K562 (cell line): Measurements from ENCODE around the gene ANKRD10. TPM values are rescaled to one million over a fixed set of nuclear protein-coding genes. Genes with fewer than 3 reads are reported as not detected.

Experiments
- ATAC-seq: fragments of 200-7000 bp; cut with Tn5 transposase; 3 replicates; pipeline ENCODE4 v1.9.1; 2020; ENCODE audit warnings: moderate library complexity
- BruUV-seq: library from RNA; stranded (reverse); fragments of 400-500 nt; replicated peaks from 2 replicates; lab custom pipeline; 2021; lab: Mats Ljungman, UMichigan
- CTCF ChIA-PET: fragments of 300-600 bp; formaldehyde crosslinking; extraction: SDS; loops from one replicate; lab custom pipeline; 2021; ENCODE audit warnings: low intra/inter-chr PET ratio; lab: Yijun Ruan, JAX
- POLR2A ChIA-PET: fragments of 300-600, 350-650 bp; sonication (Branson Sonifier 250); formaldehyde crosslinking; extraction: SDS; loops from one replicate; lab custom pipeline; 2021; ENCODE audit warnings: antibody characterized with exemption, inconsistent platforms; lab: Yijun Ruan, JAX
- DNase-seq, 4 experiments: peaks; one replicate each; pipeline versions ENCODE4 v3.0.0 to v3.0.0-alpha.2; 2011 to 2018; ENCODE audit warnings: low spot score in 3 of 4, mixed read lengths in 3 of 4; ENCODE audit errors: extremely low read depth in 1 of 4
- FAIRE-seq: peaks from 2 replicates; lab custom pipeline; 2011; peaks lifted over from hg19 to GRCh38; lab: Jason Lieb, UNC
- H2AFZ ChIP-seq: 2 replicates; pipeline ENCODE4 v1.6.0; 2011; ENCODE audit warnings: low read depth, low read length, control low read depth, inconsistent platforms
- H3K27ac ChIP-seq: fragments of 200-600 bp; 3 replicates; pipeline ENCODE4 v1.8.0; 2011; ENCODE audit warnings: low read depth, mild to moderate bottlenecking, control low read depth, inconsistent platforms, low read length, moderate library complexity, mixed read lengths; ENCODE audit errors: extremely low read depth
- H3K27me3 ChIP-seq, 2 experiments: fragments of 300-600 bp in 1 of 2; 2 replicates in 1 of 2; 3 replicates in 1 of 2; pipeline versions ENCODE4 v1.6.0 to v1.8.0; 2011; ENCODE audit warnings: inconsistent platforms in 2 of 2, low read length in 2 of 2, mild to moderate bottlenecking in 1 of 2, mixed read lengths in 1 of 2, moderate library complexity in 1 of 2; ENCODE audit not compliant: control insufficient read depth in 2 of 2, insufficient read depth in 2 of 2
- H3K36me3 ChIP-seq: fragments of 300-600 bp; 3 replicates; pipeline ENCODE4 v1.8.0; 2011; ENCODE audit warnings: mild to moderate bottlenecking, low read length, inconsistent platforms; ENCODE audit not compliant: control insufficient read depth, insufficient read depth
- H3K4me1 ChIP-seq, 2 experiments: fragments of 200-600 bp in 1 of 2; replicated peaks in 1 of 2; 2 replicates in 1 of 2; 3 replicates in 1 of 2; pipeline versions ENCODE4 v1.5.1 to v1.8.0; 2011; ENCODE audit warnings: inconsistent platforms in 2 of 2, low read length in 2 of 2, mild to moderate bottlenecking in 1 of 2, mixed read lengths in 1 of 2, moderate library complexity in 1 of 2; ENCODE audit not compliant: control insufficient read depth in 2 of 2, insufficient read depth in 2 of 2
- H3K4me2 ChIP-seq: 2 replicates; pipeline ENCODE4 v1.6.1; 2011; ENCODE audit warnings: low read length, control low read depth, inconsistent platforms, mixed read lengths; ENCODE audit not compliant: insufficient read depth
- H3K4me3 ChIP-seq: fragments of 200-600 bp; sonication (generic), shearing (Covaris generic); 2 replicates; pipeline ENCODE4 v1.5.1; 2016; ENCODE audit warnings: control low read depth, inconsistent platforms
- H3K79me2 ChIP-seq: fragments of 200-600 bp; 3 replicates; pipeline ENCODE4 v1.8.0; 2011; ENCODE audit warnings: low read length, inconsistent platforms; ENCODE audit not compliant: control insufficient read depth, insufficient read depth
- H3K9ac ChIP-seq, 2 experiments: 2 replicates each; pipeline versions ENCODE4 v1.6.0 to v1.6.1; 2011; ENCODE audit warnings: low read depth in 2 of 2, low read length in 2 of 2, control low read depth in 1 of 2, inconsistent platforms in 1 of 2, mild to moderate bottlenecking in 1 of 2, mixed read lengths in 1 of 2; ENCODE audit not compliant: insufficient read depth in 1 of 2
- H3K9me1 ChIP-seq: one replicate; pipeline ENCODE4 v1.6.0; 2011; ENCODE audit warnings: inconsistent platforms, mild to moderate bottlenecking, low read length, moderate library complexity; ENCODE audit not compliant: control insufficient read depth, insufficient read depth
- H3K9me3 ChIP-seq: replicated peaks from 2 replicates; pipeline ENCODE4 v1.5.1; 2011; ENCODE audit warnings: low read depth, low read length, inconsistent platforms; ENCODE audit not compliant: control insufficient read depth, insufficient read depth
- H4K20me1 ChIP-seq: replicated peaks from 2 replicates; pipeline ENCODE4 v1.6.1; 2011; ENCODE audit warnings: low read length, inconsistent platforms, mixed read lengths; ENCODE audit not compliant: control insufficient read depth, insufficient read depth
- CEBPB ChIP-seq: fragments of 450-650 bp; IDR thresholded peaks from 2 replicates; pipeline ENCODE4 v1.6.1; 2016; ENCODE audit warnings: missing genetic modification characterization, missing compliant biosample characterization
- CEBPG ChIP-seq, 3 experiments: fragments of 200-800 bp in 1 of 3; sonication (Bioruptor generic) in 1 of 3; sonication (generic) in 1 of 3; formaldehyde crosslinking in 1 of 3; IDR thresholded peaks in 2 of 3; conservative IDR thresholded peaks in 1 of 3; 2 replicates each; pipeline versions ENCODE4 v1.6.1 to v1.8.0; 2016 to 2022; ENCODE audit warnings: missing compliant biosample characterization in 2 of 3, missing genetic modification characterization in 2 of 3, mild to moderate bottlenecking in 1 of 3, missing genetic modification reagents in 1 of 3
- GABPB2 ChIP-seq: fragments of 250-450 bp; sonication (Bioruptor Pico); conservative IDR thresholded peaks from 2 replicates; pipeline ENCODE4 v1.5.1; 2021; ENCODE audit warnings: mild to moderate bottlenecking
- MLLT1 ChIP-seq, 2 experiments: fragments of 450-650 bp; IDR thresholded peaks; 2 replicates each; pipeline ENCODE4 v1.6.1; 2016
- SIN3A ChIP-seq, 2 experiments: fragments of 150-350 bp in 1 of 2; IDR thresholded peaks; 2 replicates each; pipeline ENCODE4 v1.6.1; 2011 to 2016; ENCODE audit warnings: borderline replicate concordance in 2 of 2, low read depth in 2 of 2, low read length in 2 of 2, mild to moderate bottlenecking in 2 of 2, moderate library complexity in 2 of 2; ENCODE audit not compliant: control insufficient read depth in 1 of 2
- SIN3B ChIP-seq: fragments of 450-650 bp; IDR thresholded peaks from 2 replicates; pipeline ENCODE4 v1.6.1; 2017; ENCODE audit warnings: low read depth, mild to moderate bottlenecking, moderate library complexity
- ZNF507 ChIP-seq: conservative IDR thresholded peaks from 2 replicates; pipeline ENCODE4 v1.6.1; 2017; ENCODE audit warnings: missing genetic modification characterization, missing compliant biosample characterization
- WGBS: fragments of 100-300 bp; shearing (Covaris generic); methylation state at CpG from one replicate; pipeline ENCODE4 v1.1.6; 2016; ENCODE audit warnings: low coverage, mixed read lengths; ENCODE audit not compliant: insufficient coverage; ENCODE audit errors: missing lambda C conversion rate; 5-methylcytosine and 5-hydroxymethylcytosine counted together
- in situ Hi-C: fragments of 300-500 bp; cut with MboI; formaldehyde crosslinking; loops from 4 replicates; pipeline ENCODE4 v1.15.0; 2018; ENCODE audit warnings: inconsistent platforms, mixed read lengths
- intact Hi-C: fragments of 100-400 bp; cut with micrococcal nuclease; formaldehyde crosslinking; loops from 2 replicates; pipeline ENCODE4 v1.14.2; 2022
- polyA plus RNA-seq, 8 experiments: library from polyadenylated mRNA; depleted of rRNA in 4 of 8; stranded (reverse) in 5 of 8; unstranded in 3 of 8; fragments of >200 nt; fragmentation: Nextera tagmentation in 2 of 8; fragmentation: Illumina TruSeq in 1 of 8; extraction: Ambion mirVana in 2 of 8; extraction: Trizol in 1 of 8; gene quantifications; 2 replicates each; pipeline versions ENCODE4 v1.2.1 to v1.2.3, GENCODE V29; 2011 to 2014; ENCODE audit warnings: inconsistent platforms in 1 of 8, missing spikeins in 1 of 8
- total RNA-seq, 7 experiments: library from RNA; depleted of rRNA in 6 of 7; stranded (reverse); fragments of >200 nt in 6 of 7; fragmentation: Illumina TruSeq in 2 of 7; extraction: Trizol in 2 of 7; gene quantifications; 2 replicates each; pipeline versions ENCODE4 v1.2.1 to v1.2.3, GENCODE V29; 2011 to 2021; ENCODE audit warnings: low replicate concordance in 1 of 7

ANKRD10 gene
- total and polyA plus RNA-seq, 9 of the 15 experiments (the other 6 are each of a cell fraction or from before 2014, with no cell fraction given), result 21.7 to 183 (median 45.0) TPM

- in situ Hi-C loops, result no loop called here
Measured at GRCh38 chr13:110913322-110914080, 1.4 kb downstream of the ANKRD10 start.

More at GRCh38 chr13:110913322-110914080, 1.4 kb downstream of the ANKRD10 start:
- Histone ChIP-seq H3K79me2 (peaks cover 71% of the 10 kb centered on the region), H2AFZ (no peak overlapping the region), H3K27me3 (no peaks in the 10 kb centered on the region), H3K9me1 (no peaks in the 10 kb centered on the region), H3K4me3 (peak overlapping the region; percentile 92), H4K20me1 (peaks cover 30% of the 10 kb centered on the region), H3K4me1 (peaks cover 4 to 24% of the 10 kb centered on the region in 2 experiments; a peak in 4 of 5 replicates), H3K9ac (peak overlapping the region; percentile 88 to 99), H3K9me3 (no peaks in the 10 kb centered on the region), H3K27ac (peak overlapping the region; percentile 94), H3K4me2 (peak overlapping the region; percentile 80), H3K36me3 (peaks cover 34% of the 10 kb centered on the region)
- under 1% methylated on average over 16 of the region's 16 CpGs for WGBS
- DNase-seq (no peak), FAIRE-seq (no peak), ATAC-seq (no peak)
- ChIA-PET CTCF (no interaction called here), POLR2A (interaction anchor here (0.6 to 2.8 kb wide), 8 partner anchors 8 to 325 kb away, joined by 3 to 9 read pairs (median 3); no protein-coding TSS in a partner anchor)
- no peak for TF ChIP-seq CEBPG (CRISPR knock-in tag; IDR thresholded peaks at IDR 0.05)
- TF ChIP-seq CEBPG (tag; conservative IDR thresholded peaks at IDR 0.05 in 1 of 2, IDR thresholded peaks at IDR 0.05 in 1 of 2), result peak in 1 of 2 experiments; percentile 42; a peak in 1 of 4 replicates
- peak in 1 of 2 experiments; percentile 51; a peak in 1 of 4 replicates for TF ChIP-seq SIN3A (IDR thresholded peaks at IDR 0.05; ENCODE audit: borderline replicate concordance in 2 of 2, control insufficient read depth in 1 of 2, low read depth in 2 of 2, low read length in 2 of 2)
- TF ChIP-seq ZNF507 (tag), result no peak
- TF ChIP-seq GABPB2 (CRISPR knock-in tag), result no peak
- TF ChIP-seq SIN3B, result no peak
- peak; percentile 60; the same call in 1 of the 2 replicates for TF ChIP-seq CEBPB (tag)
- TF ChIP-seq MLLT1 (IDR thresholded peaks at IDR 0.05), result 0 out of 4 replicates have a peak, but pooled peaks of 1 of the 2 experiments have one; percentile 4
- intact Hi-C loops, result loop anchor here (2.0 to 10.0 kb wide), 3 partner anchors 39 to 459 kb away; partner anchors contain the start of gene ING1
- TSS peak; percentile 35 for BruUV-seq
